Measurements from ENCODE around the gene UPK1A.

DNA sequence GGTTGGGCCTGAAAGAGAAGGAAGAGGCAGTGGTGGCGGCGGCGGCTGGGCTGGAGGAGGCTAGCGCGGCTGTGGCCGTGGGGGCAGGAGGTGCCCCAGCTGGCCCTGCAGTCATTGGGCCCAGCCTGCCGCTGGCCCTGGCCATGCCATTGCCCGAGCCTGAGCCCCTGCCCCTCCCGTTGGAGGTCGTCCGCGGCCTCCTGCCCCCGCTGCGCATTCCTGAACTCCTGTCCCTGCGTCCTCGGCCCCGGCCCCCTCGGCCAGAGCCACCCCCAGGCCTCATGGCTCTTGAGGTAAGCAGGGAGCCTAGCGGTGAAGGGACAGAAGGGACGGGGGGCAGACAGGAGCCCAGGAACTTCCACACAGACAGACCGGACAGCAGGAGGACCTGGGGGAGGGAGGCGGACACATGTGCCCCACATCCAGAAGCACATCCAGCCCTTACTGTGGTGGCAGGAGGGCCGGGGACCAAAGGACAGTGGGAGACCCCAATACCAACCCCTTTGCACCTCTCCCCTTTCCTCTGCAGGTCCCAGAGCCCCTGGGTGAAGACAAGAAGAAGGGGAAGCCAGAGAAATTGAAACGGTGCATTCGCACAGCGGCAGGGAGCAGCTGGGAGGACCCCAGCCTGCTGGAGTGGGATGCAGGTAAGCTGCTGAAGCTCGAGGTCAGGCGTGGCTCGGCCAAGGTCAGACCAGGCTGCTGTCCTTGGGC, 32.4 kb upstream of the UPK1A start:
- TF ChIP-seq, protein P1, sequence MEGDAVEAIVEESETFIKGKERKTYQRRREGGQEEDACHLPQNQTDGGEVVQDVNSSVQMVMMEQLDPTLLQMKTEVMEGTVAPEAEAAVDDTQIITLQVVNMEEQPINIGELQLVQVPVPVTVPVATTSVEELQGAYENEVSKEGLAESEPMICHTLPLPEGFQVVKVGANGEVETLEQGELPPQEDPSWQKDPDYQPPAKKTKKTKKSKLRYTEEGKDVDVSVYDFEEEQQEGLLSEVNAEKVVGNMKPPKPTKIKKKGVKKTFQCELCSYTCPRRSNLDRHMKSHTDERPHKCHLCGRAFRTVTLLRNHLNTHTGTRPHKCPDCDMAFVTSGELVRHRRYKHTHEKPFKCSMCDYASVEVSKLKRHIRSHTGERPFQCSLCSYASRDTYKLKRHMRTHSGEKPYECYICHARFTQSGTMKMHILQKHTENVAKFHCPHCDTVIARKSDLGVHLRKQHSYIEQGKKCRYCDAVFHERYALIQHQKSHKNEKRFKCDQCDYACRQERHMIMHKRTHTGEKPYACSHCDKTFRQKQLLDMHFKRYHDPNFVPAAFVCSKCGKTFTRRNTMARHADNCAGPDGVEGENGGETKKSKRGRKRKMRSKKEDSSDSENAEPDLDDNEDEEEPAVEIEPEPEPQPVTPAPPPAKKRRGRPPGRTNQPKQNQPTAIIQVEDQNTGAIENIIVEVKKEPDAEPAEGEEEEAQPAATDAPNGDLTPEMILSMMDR (conservative IDR thresholded peaks at IDR 0.05; ENCODE audit: low read length) = no peak
- no peak for TF ChIP-seq EZH2phosphoT487 (IDR thresholded peaks at IDR 0.05; ENCODE audit: borderline replicate concordance, low read depth, low read length)
